DND-41 (cell line): ENCODE measurements around the gene CAPN5.

ENCODE experiments used
- ATAC-seq: fragments of 200-7000 bp; cut with Tn5 transposase; 3 replicates; pipeline ENCODE4 v1.9.1; 2021; ENCODE audit warnings: low read depth; ENCODE audit not compliant: insufficient read depth
- DNase-seq: peaks from one replicate; pipeline ENCODE4 v3.0.0-alpha.2; 2020
- H2AFZ ChIP-seq: 2 replicates; pipeline ENCODE4 v1.6.0; 2012; ENCODE audit warnings: low read depth, low read length
- H3K27ac ChIP-seq: 2 replicates; pipeline ENCODE4 v1.5.1; 2012; ENCODE audit warnings: low read length, inconsistent platforms
- H3K27me3 ChIP-seq: fragments of 200-600 bp; sonication (generic); 2 replicates; pipeline ENCODE4 v1.6.0; 2012; ENCODE audit warnings: low read length, mild to moderate bottlenecking, inconsistent platforms; ENCODE audit not compliant: insufficient read depth, poor library complexity
- H3K36me3 ChIP-seq: 2 replicates; pipeline ENCODE4 v1.5.1; 2012; ENCODE audit warnings: low read length, inconsistent platforms; ENCODE audit not compliant: insufficient read depth
- H3K4me1 ChIP-seq: 2 replicates; pipeline ENCODE4 v1.5.1; 2012; ENCODE audit warnings: mild to moderate bottlenecking, low read length; ENCODE audit not compliant: insufficient read depth
- H3K4me2 ChIP-seq: 2 replicates; pipeline ENCODE4 v1.6.0; 2012; ENCODE audit warnings: mild to moderate bottlenecking, moderate library complexity, low read length, inconsistent platforms; ENCODE audit not compliant: insufficient read depth
- H3K4me3 ChIP-seq, 2 experiments: fragments of 200-600 bp in 1 of 2; shearing (Covaris generic) in 1 of 2; 2 replicates each; pipeline ENCODE4 v1.5.1; 2012 to 2016; ENCODE audit warnings: inconsistent platforms in 2 of 2, low read length in 2 of 2, mild to moderate bottlenecking in 2 of 2, low read depth in 1 of 2, moderate library complexity in 1 of 2
- H3K79me2 ChIP-seq: 2 replicates; pipeline ENCODE4 v1.6.0; 2012; ENCODE audit warnings: low read length, inconsistent platforms; ENCODE audit not compliant: insufficient read depth
- H3K9ac ChIP-seq: 2 replicates; pipeline ENCODE4 v1.6.0; 2012; ENCODE audit warnings: low read depth, mild to moderate bottlenecking, inconsistent platforms, low read length, moderate library complexity
- H3K9me3 ChIP-seq: 2 replicates; pipeline ENCODE4 v1.5.1; 2012; ENCODE audit warnings: low read length, moderate library complexity, mild to moderate bottlenecking, inconsistent platforms; ENCODE audit not compliant: insufficient read depth, severe bottlenecking
- H4K20me1 ChIP-seq: 2 replicates; pipeline ENCODE4 v1.6.0; 2012; ENCODE audit warnings: low read length; ENCODE audit not compliant: insufficient read depth
- EZH2 ChIP-seq: IDR thresholded peaks from 3 replicates; pipeline ENCODE4 v1.6.1; 2012; ENCODE audit warnings: borderline replicate concordance, low read depth, mild to moderate bottlenecking, moderate library complexity, low read length, inconsistent platforms; ENCODE audit not compliant: severe bottlenecking
- TF ChIP-seq, protein P1 (sequence below): IDR thresholded peaks from 2 replicates; pipeline ENCODE4 v1.5.1; 2012; ENCODE audit warnings: borderline replicate concordance, low read length, moderate library complexity, mild to moderate bottlenecking; ENCODE audit not compliant: poor library complexity, severe bottlenecking; ENCODE audit errors: extremely low read depth

The CAPN5 gene

DNA sequence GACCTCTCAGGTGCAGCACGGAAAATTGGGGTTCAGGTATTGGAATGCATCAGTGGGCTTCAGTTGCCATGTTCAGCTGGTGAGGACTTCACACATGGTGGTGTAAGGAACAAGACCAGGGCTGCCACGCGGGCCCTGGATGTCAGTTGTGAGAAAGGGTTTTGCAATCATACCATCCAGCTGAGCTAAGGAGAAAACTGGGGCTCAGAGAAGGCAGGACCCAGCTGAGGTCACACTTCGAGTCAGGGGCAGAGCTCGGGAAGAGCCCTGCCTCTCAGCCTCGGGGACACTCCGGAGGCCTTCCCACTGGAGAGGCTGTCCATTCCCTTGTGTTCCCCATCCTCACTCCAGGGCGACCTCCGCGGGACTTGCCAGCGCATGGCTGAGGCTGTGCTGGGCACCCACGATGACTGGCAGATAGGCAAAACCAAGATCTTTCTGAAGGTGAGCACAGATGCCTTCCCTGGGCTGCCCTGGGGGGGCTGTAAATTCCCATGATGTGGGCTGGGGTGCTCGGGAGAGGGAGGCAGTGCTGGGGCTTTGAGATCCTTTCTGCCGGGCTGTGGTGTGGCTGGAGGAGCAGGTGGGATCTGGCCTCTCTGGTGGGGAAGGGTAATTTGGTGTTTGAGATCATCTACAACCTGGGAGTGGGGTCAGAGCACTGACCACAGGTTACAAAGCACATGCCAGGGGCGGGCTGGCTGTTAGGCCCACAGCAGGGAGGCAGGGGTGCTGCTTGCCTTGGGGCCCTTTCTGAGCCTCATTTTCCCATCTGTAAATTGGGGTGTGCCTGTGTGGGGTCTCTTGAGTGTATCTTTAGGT is 108.5 kb downstream of the CAPN5 start:
- H3K4me1 ChIP-seq = no peaks in the 10 kb centered on the region
- no peak for DNase-seq
- H2AFZ ChIP-seq = no peak overlapping the region
- no peaks in the 10 kb centered on the region for H3K36me3 ChIP-seq
- no peaks in the 10 kb centered on the region for H3K9me3 ChIP-seq
- H4K20me1 ChIP-seq = no peaks in the 10 kb centered on the region; the same call in 1 of the 2 replicates
- no peaks in the 10 kb centered on the region for H3K27me3 ChIP-seq
- TF ChIP-seq, protein P1, sequence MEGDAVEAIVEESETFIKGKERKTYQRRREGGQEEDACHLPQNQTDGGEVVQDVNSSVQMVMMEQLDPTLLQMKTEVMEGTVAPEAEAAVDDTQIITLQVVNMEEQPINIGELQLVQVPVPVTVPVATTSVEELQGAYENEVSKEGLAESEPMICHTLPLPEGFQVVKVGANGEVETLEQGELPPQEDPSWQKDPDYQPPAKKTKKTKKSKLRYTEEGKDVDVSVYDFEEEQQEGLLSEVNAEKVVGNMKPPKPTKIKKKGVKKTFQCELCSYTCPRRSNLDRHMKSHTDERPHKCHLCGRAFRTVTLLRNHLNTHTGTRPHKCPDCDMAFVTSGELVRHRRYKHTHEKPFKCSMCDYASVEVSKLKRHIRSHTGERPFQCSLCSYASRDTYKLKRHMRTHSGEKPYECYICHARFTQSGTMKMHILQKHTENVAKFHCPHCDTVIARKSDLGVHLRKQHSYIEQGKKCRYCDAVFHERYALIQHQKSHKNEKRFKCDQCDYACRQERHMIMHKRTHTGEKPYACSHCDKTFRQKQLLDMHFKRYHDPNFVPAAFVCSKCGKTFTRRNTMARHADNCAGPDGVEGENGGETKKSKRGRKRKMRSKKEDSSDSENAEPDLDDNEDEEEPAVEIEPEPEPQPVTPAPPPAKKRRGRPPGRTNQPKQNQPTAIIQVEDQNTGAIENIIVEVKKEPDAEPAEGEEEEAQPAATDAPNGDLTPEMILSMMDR = no peak
- no peak for TF ChIP-seq EZH2
- H3K4me2 ChIP-seq = no peak overlapping the region
- ATAC-seq = no peak
- H3K4me3 ChIP-seq = no peak overlapping the region
- no peaks in the 10 kb centered on the region for H3K79me2 ChIP-seq
- H3K9ac ChIP-seq = no peak overlapping the region
- no peak overlapping the region for H3K27ac ChIP-seq
